Keratinocyte (primary cell): ENCODE results near the gene LIN28B.

Source experiments
- CTCF ChIP-seq, 3 experiments: IDR thresholded peaks in 1 of 3; conservative IDR thresholded peaks in 1 of 3; optimal IDR thresholded peaks in 1 of 3; 2 replicates in 2 of 3; 3 replicates in 1 of 3; pipeline versions ENCODE3 to v1.5.1; 2011; ENCODE audit warnings: low read length in 3 of 3, mild to moderate bottlenecking in 3 of 3, moderate library complexity in 2 of 3, control low read depth in 1 of 3, inconsistent platforms in 1 of 3; ENCODE audit not compliant: insufficient read depth in 2 of 3; ENCODE audit errors: extremely low read depth in 1 of 3
- EZH2 ChIP-seq: IDR thresholded peaks from one replicate; pipeline ENCODE4 v1.6.1; 2012; ENCODE audit warnings: inconsistent platforms, mild to moderate bottlenecking, low read length, moderate library complexity

- TF ChIP-seq CTCF (optimal IDR thresholded peaks at IDR 0.05 in 1 of 3, IDR thresholded peaks at IDR 0.05 in 1 of 3, conservative IDR thresholded peaks at IDR 0.05 in 1 of 3; ENCODE audit: extremely low read depth in 1 of 3, insufficient read depth in 2 of 3, low read length in 3 of 3) (no peak), EZH2 (no peak)
These were observed 118.3 kb downstream of the LIN28B start for GRCh38 chr6:105075210-105075609.
